Right atrium auricular region (tissue), 2 donors: ENCODE data around the gene IL22RA2. TPM values are rescaled to one million over a fixed set of nuclear protein-coding genes. Genes with fewer than 3 reads are reported as not detected.

Experiments used
- DNase-seq: peaks from one replicate; pipeline ENCODE4 v3.0.0-alpha.2; 2019; ENCODE audit warnings: low spot score
- H3K27ac ChIP-seq, 2 donors: fragments of 200-600 bp; sonication (generic); 1 replicate in 1 of 2; 2 replicates in 1 of 2; pipeline ENCODE4 v1.5.1; 2016 to 2019
- H3K27me3 ChIP-seq, 2 donors: fragments of 200-600 bp; sonication (generic); one replicate each; pipeline versions ENCODE4 v1.5.1 to v1.6.0; 2017 to 2019
- H3K36me3 ChIP-seq: fragments of 200-600 bp; sonication (generic); one replicate; pipeline ENCODE4 v1.5.1; 2016
- H3K4me1 ChIP-seq, 2 donors: fragments of 200-600 bp; sonication (generic); one replicate each; pipeline versions ENCODE4 v1.5.1 to v1.6.0; 2017 to 2019
- H3K4me3 ChIP-seq, 2 donors: fragments of 200-600 bp; sonication (generic); 1 replicate in 1 of 2; 2 replicates in 1 of 2; pipeline ENCODE4 v1.5.1; 2017 to 2019; ENCODE audit warnings: mild to moderate bottlenecking in 1 of 2, moderate library complexity in 1 of 2
- H3K9me3 ChIP-seq, 2 donors: fragments of 200-600 bp; sonication (generic); one replicate each; pipeline ENCODE4 v1.5.1; 2019
- CTCF ChIP-seq, 2 donors: fragments of 200-600 bp; sonication (generic); IDR thresholded peaks; one replicate each; pipeline ENCODE4 v1.5.1; 2019; ENCODE audit warnings: antibody characterized with exemption in 2 of 2
- total RNA-seq, 2 donors: library from RNA; depleted of rRNA; stranded (reverse); fragments of >200 nt; gene quantifications; one replicate each; pipeline ENCODE4 v1.1.0, GENCODE V29; 2016

The IL22RA2 gene
- total RNA-seq, 2 donors from 2014 or later, result not detected

GRCh38 chr6:137147195-137147594 lies 26.2 kb downstream of the IL22RA2 start:
- Histone ChIP-seq H3K27me3 (no peaks in the 10 kb centered on the region), H3K9me3 (peaks cover 0 to 13% of the 10 kb centered on the region in 2 donors), H3K27ac (no peak overlapping the region), H3K4me3 (no peak overlapping the region), H3K36me3 (no peaks in the 10 kb centered on the region), H3K4me1 (no peaks in the 10 kb centered on the region)
- no peak for DNase-seq
- TF ChIP-seq CTCF (IDR thresholded peaks at IDR 0.05), result no peak

- H3K9me3 ChIP-seq, result peaks cover 0 to 3% of the 10 kb centered on the region in 2 donors
- no peaks in the 10 kb centered on the region for H3K4me1 ChIP-seq
- no peak for DNase-seq
- no peak overlapping the region for H3K4me3 ChIP-seq
- TF ChIP-seq CTCF (IDR thresholded peaks at IDR 0.05), result no peak
- no peaks in the 10 kb centered on the region for H3K36me3 ChIP-seq
- H3K27ac ChIP-seq, result no peak overlapping the region
- H3K27me3 ChIP-seq, result no peaks in the 10 kb centered on the region
Measured at GRCh38 chr6:137146206-137146605, 27.2 kb downstream of the IL22RA2 start.

- no peaks in the 10 kb centered on the region for H3K9me3 ChIP-seq
- no peak for DNase-seq
- no peak overlapping the region for H3K27ac ChIP-seq
- H3K27me3 ChIP-seq, result no peaks in the 10 kb centered on the region
- TF ChIP-seq CTCF (IDR thresholded peaks at IDR 0.05), result no peak
- H3K4me3 ChIP-seq, result no peak overlapping the region
- H3K36me3 ChIP-seq, result no peaks in the 10 kb centered on the region
- no peaks in the 10 kb centered on the region for H3K4me1 ChIP-seq
Measured at GRCh38 chr6:137145421-137145820, 28.0 kb downstream of the IL22RA2 start.

GRCh38 chr6:137136065-137136464 lies 37.4 kb downstream of the IL22RA2 start:
- H3K4me1 ChIP-seq, result no peaks in the 10 kb centered on the region
- TF ChIP-seq CTCF (IDR thresholded peaks at IDR 0.05), result peak in 1 of 2 donors; percentile 33
- H3K27ac ChIP-seq, result no peak overlapping the region
- H3K9me3 ChIP-seq, result peaks cover 0 to 22% of the 10 kb centered on the region in 2 donors
- DNase-seq, result no peak
- no peaks in the 10 kb centered on the region for H3K27me3 ChIP-seq
- no peaks in the 10 kb centered on the region for H3K36me3 ChIP-seq
- H3K4me3 ChIP-seq, result no peak overlapping the region

- TF ChIP-seq CTCF (IDR thresholded peaks at IDR 0.05), result no peak
- no peaks in the 10 kb centered on the region for H3K4me1 ChIP-seq
- H3K4me3 ChIP-seq, result no peak overlapping the region
Measured at GRCh38 chr6:137134483-137134882, 39.0 kb downstream of the IL22RA2 start.

GRCh38 chr6:137133122-137133521 lies 40.3 kb downstream of the IL22RA2 start:
- no peak for DNase-seq
- Histone ChIP-seq H3K27ac (no peak overlapping the region), H3K27me3 (no peaks in the 10 kb centered on the region), H3K4me3 (no peak overlapping the region), H3K4me1 (no peaks in the 10 kb centered on the region), H3K36me3 (no peaks in the 10 kb centered on the region), H3K9me3 (peaks cover 0 to 31% of the 10 kb centered on the region in 2 donors)
- TF ChIP-seq CTCF (IDR thresholded peaks at IDR 0.05), result no peak

More at GRCh38 chr6:137134483-137134882, 39.0 kb downstream of the IL22RA2 start:
- Histone ChIP-seq H3K9me3 (peaks cover 0 to 22% of the 10 kb centered on the region in 2 donors), H3K27me3 (no peaks in the 10 kb centered on the region), H3K36me3 (no peaks in the 10 kb centered on the region), H3K27ac (no peak overlapping the region)
- no peak for DNase-seq
